SK-N-MC (cell line): ENCODE measurements around the gene GON4L.

Experiments
- EZH2 ChIP-seq: fragments of 200-600 bp; sonication (generic); IDR thresholded peaks from one replicate; pipeline ENCODE4 v1.6.1; 2017; ENCODE audit warnings: antibody characterized with exemption
- FOXP2 ChIP-seq: optimal IDR thresholded peaks from 2 replicates; pipeline ENCODE3; 2011; ENCODE audit warnings: mild to moderate bottlenecking, moderate library complexity; ENCODE audit not compliant: insufficient read depth; ENCODE audit errors: extremely low read length, control extremely low read depth
- POLR2AphosphoS5 ChIP-seq: IDR thresholded peaks from 2 replicates; pipeline ENCODE4 v1.6.1; 2012; ENCODE audit warnings: mild to moderate bottlenecking, low read depth, low read length, borderline replicate concordance

DNA sequence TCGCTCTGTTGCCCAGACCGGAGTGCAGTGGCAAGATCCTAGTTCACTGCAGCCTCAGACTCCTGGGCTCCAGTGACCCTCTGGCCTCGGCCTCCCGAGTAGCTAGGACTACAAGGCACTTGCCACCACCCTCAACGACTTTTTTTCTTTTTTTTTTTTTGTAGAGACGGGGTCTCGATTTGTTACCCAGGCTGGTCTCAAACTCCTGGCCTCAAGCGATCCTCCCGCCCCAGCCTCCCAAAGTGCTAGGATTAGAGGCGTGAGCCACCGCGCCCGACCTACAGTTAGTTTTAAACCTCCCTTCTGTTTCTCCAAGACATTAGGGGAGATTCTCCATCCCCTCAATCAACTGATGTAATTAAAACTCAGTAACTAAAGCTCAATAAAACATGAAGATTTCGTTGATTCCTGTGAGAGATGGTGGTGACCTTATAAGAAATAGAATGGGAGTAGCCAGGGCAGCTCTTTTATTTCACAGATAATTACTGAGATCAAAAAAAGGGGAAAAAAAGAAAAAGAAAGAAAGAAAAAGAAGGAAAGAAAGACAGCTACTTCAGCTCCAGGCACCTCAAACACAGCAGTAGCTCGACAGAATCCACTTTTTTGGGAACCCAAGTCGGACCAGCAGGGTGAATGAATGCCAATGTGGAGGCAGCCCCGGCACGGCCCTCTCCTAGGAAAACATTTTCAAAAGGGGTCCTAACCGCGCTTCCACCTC lies 598 bp downstream of the GON4L start:
- no peak for TF ChIP-seq EZH2
- TF ChIP-seq POLR2AphosphoS5, result no peak
- no peak for TF ChIP-seq FOXP2
